Pericardium fibroblast (primary cell): Measurements from ENCODE around the gene KLRB1. TPM values are rescaled to one million over a fixed set of nuclear protein-coding genes. Genes with fewer than 3 reads are reported as not detected.

Source experiments
- total RNA-seq: library from RNA; depleted of rRNA; stranded (reverse); fragments of >200 nt; gene quantifications from 2 replicates; pipeline ENCODE4 v1.2.3, GENCODE V29; 2015

Gene KLRB1
- not detected in 2 replicates for total RNA-seq

DNA sequence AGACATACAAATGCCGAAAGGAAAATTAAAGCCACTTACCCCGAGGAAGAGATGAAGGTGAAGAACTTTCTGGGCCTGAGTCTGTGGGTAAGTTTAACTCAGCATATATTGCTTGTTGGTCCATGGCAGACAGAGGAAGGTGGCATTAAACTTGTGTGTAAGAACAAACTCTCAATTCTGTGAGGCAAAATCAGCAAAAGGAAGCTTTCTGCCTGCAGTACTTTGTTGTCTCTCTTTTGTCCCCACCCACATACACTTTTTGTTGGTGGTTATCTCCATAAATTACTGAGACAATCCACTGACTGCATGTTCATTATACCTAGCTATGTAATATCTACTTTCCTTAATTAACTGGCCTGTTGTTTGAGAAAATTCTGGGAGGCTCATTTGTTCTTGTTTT, at the start of gene KLRB1:
TSS of gene KLRB1 (minus strand) at position 201 of the 400 bp plus-strand sequence. CDS start at position 124, 77 bp downstream.

Other genes with a start within 250 kb of the KLRB1 start
- gene CLEC2D, start 61.8 kb upstream of the KLRB1 start, total RNA-seq, result 1.7 and 2.7 TPM in 2 replicates
- not detected in 2 replicates for gene CLECL1, start 125.2 kb upstream of the KLRB1 start, total RNA-seq
- not detected in 2 replicates for gene CD69, start 153.0 kb upstream of the KLRB1 start, total RNA-seq
- gene KLRF1, start 219.6 kb upstream of the KLRB1 start, total RNA-seq, result 3.0 TPM in 1 of 2 replicates, not detected in the other